Effector memory CD4-positive, alpha-beta T cell (primary cell): ENCODE results near the gene HYDIN.

Experiments used
- DNase-seq, 3 donors: peaks; one replicate each; pipeline ENCODE4 v3.0.0-alpha.2; 2020
- H3K27ac ChIP-seq: 2 replicates; pipeline ENCODE4 v1.7.0; 2013; ENCODE audit warnings: mild to moderate bottlenecking, low read length, moderate library complexity; ENCODE audit not compliant: insufficient read depth, poor library complexity, severe bottlenecking
- H3K27me3 ChIP-seq: replicated peaks from 2 replicates; pipeline ENCODE4 v1.7.0; 2013; ENCODE audit warnings: mild to moderate bottlenecking, low read length; ENCODE audit not compliant: insufficient read depth, control insufficient read depth, poor library complexity, severe bottlenecking
- H3K36me3 ChIP-seq: 2 replicates; pipeline ENCODE4 v1.7.0; 2013; ENCODE audit warnings: mild to moderate bottlenecking, low read length, moderate library complexity; ENCODE audit not compliant: control insufficient read depth, insufficient read depth
- H3K4me1 ChIP-seq: 2 replicates; pipeline ENCODE4 v1.7.0; 2013; ENCODE audit warnings: low read length, mild to moderate bottlenecking; ENCODE audit not compliant: control insufficient read depth, insufficient read depth, poor library complexity, severe bottlenecking
- H3K4me3 ChIP-seq: 2 replicates; pipeline ENCODE4 v1.7.0; 2013; ENCODE audit warnings: low read length, low read depth, mild to moderate bottlenecking; ENCODE audit not compliant: insufficient read depth, poor library complexity, severe bottlenecking
- H3K9me3 ChIP-seq: 2 replicates; pipeline ENCODE4 v1.7.0; 2013; ENCODE audit warnings: mild to moderate bottlenecking, low read length, moderate library complexity; ENCODE audit not compliant: control insufficient read depth

HYDIN gene

GRCh38 chr16:71226229-71227141 lies 4.0 kb downstream of the HYDIN start:
- H3K36me3 ChIP-seq: no peaks in the 10 kb centered on the region
- H3K4me3 ChIP-seq: no peak overlapping the region
- no peaks in the 10 kb centered on the region for H3K27me3 ChIP-seq
- DNase-seq: no peak
- H3K9me3 ChIP-seq: peaks cover 3% of the 10 kb centered on the region
- no peaks in the 10 kb centered on the region for H3K4me1 ChIP-seq
- H3K27ac ChIP-seq: no peak overlapping the region

GRCh38 chr16:71225145-71225544 lies 5.4 kb downstream of the HYDIN start:
- no peaks in the 10 kb centered on the region for H3K4me1 ChIP-seq

GRCh38 chr16:71218306-71218963 lies 12.1 kb downstream of the HYDIN start:
- Histone ChIP-seq H3K27ac (no peak overlapping the region), H3K36me3 (no peaks in the 10 kb centered on the region), H3K4me1 (no peaks in the 10 kb centered on the region), H3K9me3 (no peaks in the 10 kb centered on the region), H3K27me3 (no peaks in the 10 kb centered on the region), H3K4me3 (no peak overlapping the region)
- DNase-seq: no peak

More at GRCh38 chr16:71225145-71225544, 5.4 kb downstream of the HYDIN start:
- Histone ChIP-seq H3K36me3 (no peaks in the 10 kb centered on the region), H3K9me3 (peaks cover 3% of the 10 kb centered on the region), H3K4me3 (no peak overlapping the region), H3K27ac (no peak overlapping the region), H3K27me3 (no peaks in the 10 kb centered on the region)
- no peak for DNase-seq

GRCh38 chr16:71217506-71217905 lies 13.0 kb downstream of the HYDIN start:
- no peak overlapping the region for H3K4me3 ChIP-seq
- H3K27ac ChIP-seq: no peak overlapping the region
- no peak for DNase-seq
- no peaks in the 10 kb centered on the region for H3K9me3 ChIP-seq
- H3K36me3 ChIP-seq: no peaks in the 10 kb centered on the region
- no peaks in the 10 kb centered on the region for H3K4me1 ChIP-seq
- H3K27me3 ChIP-seq: no peaks in the 10 kb centered on the region

- no peak for DNase-seq
- Histone ChIP-seq H3K27ac (no peak overlapping the region), H3K4me1 (no peaks in the 10 kb centered on the region), H3K9me3 (no peaks in the 10 kb centered on the region), H3K27me3 (no peaks in the 10 kb centered on the region), H3K36me3 (no peaks in the 10 kb centered on the region), H3K4me3 (no peak overlapping the region)
These were observed 13.8 kb downstream of the HYDIN start for GRCh38 chr16:71216714-71217113.

- Histone ChIP-seq H3K36me3 (no peaks in the 10 kb centered on the region), H3K4me3 (no peak overlapping the region), H3K9me3 (no peaks in the 10 kb centered on the region), H3K27me3 (no peaks in the 10 kb centered on the region), H3K4me1 (no peaks in the 10 kb centered on the region), H3K27ac (no peak overlapping the region)
- no peak for DNase-seq
These were observed 15.7 kb downstream of the HYDIN start for GRCh38 chr16:71214746-71215381.

GRCh38 chr16:71205482-71206131 lies 24.9 kb downstream of the HYDIN start:
- Histone ChIP-seq H3K9me3 (no peaks in the 10 kb centered on the region), H3K4me3 (no peak overlapping the region), H3K36me3 (no peaks in the 10 kb centered on the region), H3K4me1 (no peaks in the 10 kb centered on the region), H3K27me3 (no peaks in the 10 kb centered on the region), H3K27ac (no peak overlapping the region)
- DNase-seq: no peak

- Histone ChIP-seq H3K4me1 (no peaks in the 10 kb centered on the region), H3K27ac (no peak overlapping the region), H3K36me3 (no peaks in the 10 kb centered on the region), H3K9me3 (no peaks in the 10 kb centered on the region), H3K4me3 (no peak overlapping the region), H3K27me3 (no peaks in the 10 kb centered on the region)
- no peak for DNase-seq
These were observed 26.9 kb downstream of the HYDIN start for GRCh38 chr16:71203631-71204030.

GRCh38 chr16:71201556-71201955 lies 29.0 kb downstream of the HYDIN start:
- Histone ChIP-seq H3K36me3 (no peaks in the 10 kb centered on the region), H3K27me3 (no peaks in the 10 kb centered on the region)
- DNase-seq: no peak

More at GRCh38 chr16:71201556-71201955, 29.0 kb downstream of the HYDIN start:
- Histone ChIP-seq H3K27ac (no peak overlapping the region), H3K4me3 (no peak overlapping the region), H3K9me3 (no peaks in the 10 kb centered on the region), H3K4me1 (no peaks in the 10 kb centered on the region)
